ENCODE results near the gene ROBO3. TPM values are rescaled to one million over a fixed set of nuclear protein-coding genes. Genes with fewer than 3 reads are reported as not detected.

ROBO3 gene
- total RNA-seq, 1 experiment from 2014 or later, result 30.7 TPM

- BruUV-seq (replicated peaks), result no TSS peak
- Histone ChIP-seq H3K36me3 (ENCODE audit: control insufficient read depth in 1 of 2, insufficient read depth in 2 of 2, low read length in 2 of 2) (no peaks in the 10 kb centered on the region), H3K79me2 (ENCODE audit: insufficient read depth, low read length) (no peaks in the 10 kb centered on the region), H3K27me3 (ENCODE audit: insufficient read depth, low read length) (no peaks in the 10 kb centered on the region), H3K9me3 (ENCODE audit: control insufficient read depth in 1 of 2, insufficient read depth in 1 of 2, low read depth in 1 of 2, low read length in 2 of 2) (no peaks in the 10 kb centered on the region), H3K9ac (ENCODE audit: low read length) (no peak overlapping the region), H3K4me1 (ENCODE audit: control insufficient read depth in 1 of 2, insufficient read depth in 2 of 2, low read length in 2 of 2) (no peaks in the 10 kb centered on the region), H3K4me3 (replicated peaks in 1 of 2; ENCODE audit: low read depth in 1 of 2, low read length in 2 of 2) (no peak overlapping the region), H2AFZ (ENCODE audit: low read depth, low read length, poor library complexity, severe bottlenecking) (no peak overlapping the region), H4K20me1 (ENCODE audit: insufficient read depth) (no peaks in the 10 kb centered on the region), H3K27ac (ENCODE audit: low read depth, low read length) (no peak overlapping the region), H3K9me2 (ENCODE audit: insufficient read depth) (no peaks in the 10 kb centered on the region), H3K4me2 (ENCODE audit: low read length) (no peak overlapping the region)
- ChIA-PET POLR2A (no interaction called here), CTCF (no interaction called here), RAD21 (ENCODE audit: low non-redundant PET in 1 of 2, low total read pairs in 2 of 2, uncharacterized antibody in 2 of 2, unreplicated experiment in 2 of 2) (no interaction called here)
- DNase-seq (ENCODE audit: low read depth, low spot score), result no peak
- ATAC-seq, result no peak
- TF ChIP-seq EZH2phosphoT487 (IDR thresholded peaks at IDR 0.05; ENCODE audit: borderline replicate concordance) (no peak), RAD21 (IDR thresholded peaks at IDR 0.05; ENCODE audit: low read depth) (no peak), FOSL1 (IDR thresholded peaks at IDR 0.05; ENCODE audit: low read depth) (no peak), JUND (IDR thresholded peaks at IDR 0.05) (no peak), MAX (IDR thresholded peaks at IDR 0.05) (no peak), EZH2 (IDR thresholded peaks at IDR 0.05) (no peak), YY1 (IDR thresholded peaks at IDR 0.05; ENCODE audit: extremely low read depth, insufficient replicate concordance, low read depth, low read length) (no peak), ELF1 (IDR thresholded peaks at IDR 0.05; ENCODE audit: borderline replicate concordance, low read depth) (no peak), SIN3A (IDR thresholded peaks at IDR 0.05; ENCODE audit: low read depth) (no peak), CEBPB (IDR thresholded peaks at IDR 0.05; ENCODE audit: low read depth) (no peak), EGR1 (IDR thresholded peaks at IDR 0.05; ENCODE audit: low read depth) (no peak), POLR2A (IDR thresholded peaks at IDR 0.05; ENCODE audit: borderline replicate concordance, extremely low read depth, insufficient read depth, insufficient read length) (no peak), REST (IDR thresholded peaks at IDR 0.05; ENCODE audit: low read depth) (no peak), ZBTB33 (IDR thresholded peaks at IDR 0.05; ENCODE audit: extremely low read depth, insufficient replicate concordance, low read length) (no peak), SRF (IDR thresholded peaks at IDR 0.05; ENCODE audit: low read depth) (no peak), TCF7L2 (IDR thresholded peaks at IDR 0.05; ENCODE audit: borderline replicate concordance, extremely low read depth, insufficient read depth, insufficient read length) (no peak), SP1 (IDR thresholded peaks at IDR 0.05; ENCODE audit: low read depth) (no peak), ZNF274 (IDR thresholded peaks at IDR 0.05; ENCODE audit: low read depth, low read length) (no peak)
- intact Hi-C loops (cut with micrococcal nuclease), result no loop called here
Measured at GRCh38 chr11:124823512-124824376, 41.5 kb upstream of the ROBO3 start.
